WERI-Rb-1 (cell line): ENCODE data around the gene SLC52A1.
"Not testable (repeated sequence)": the region's sequence is repeated elsewhere in the genome, so short reads cannot be mapped to it uniquely, and the experiment has no call there.

Experiments
- DNase-seq: peaks from one replicate; pipeline ENCODE4 v3.0.0-alpha.2; 2020
- H3K27ac ChIP-seq: fragments of 250-450 bp; sonication (Bioruptor Pico); 2 replicates; pipeline ENCODE4 v1.5.1; 2020; ENCODE audit warnings: mild to moderate bottlenecking, moderate library complexity
- H3K27me3 ChIP-seq: fragments of 250-450 bp; sonication (Bioruptor Pico); 2 replicates; pipeline ENCODE4 v1.5.1; 2021; ENCODE audit warnings: mild to moderate bottlenecking, low read depth, moderate library complexity; ENCODE audit not compliant: insufficient read depth, severe bottlenecking
- H3K36me3 ChIP-seq: fragments of 250-450 bp; sonication (Bioruptor Pico); 2 replicates; pipeline ENCODE4 v1.5.1; 2020; ENCODE audit warnings: mild to moderate bottlenecking, moderate library complexity
- H3K4me3 ChIP-seq: 2 replicates; pipeline ENCODE4 v1.5.1; 2011; ENCODE audit warnings: low read depth, mild to moderate bottlenecking, control low read depth, low read length
- H3K9me3 ChIP-seq: fragments of 250-450 bp; sonication (Bioruptor Pico); 2 replicates; pipeline ENCODE4 v1.5.1; 2021; ENCODE audit warnings: mild to moderate bottlenecking, moderate library complexity; ENCODE audit not compliant: severe bottlenecking
- TF ChIP-seq, protein P1 (sequence below): IDR thresholded peaks from 2 replicates; pipeline ENCODE4 v1.5.1; 2011; ENCODE audit warnings: low read depth, mild to moderate bottlenecking, control low read depth, inconsistent platforms, low read length

The SLC52A1 gene

DNA sequence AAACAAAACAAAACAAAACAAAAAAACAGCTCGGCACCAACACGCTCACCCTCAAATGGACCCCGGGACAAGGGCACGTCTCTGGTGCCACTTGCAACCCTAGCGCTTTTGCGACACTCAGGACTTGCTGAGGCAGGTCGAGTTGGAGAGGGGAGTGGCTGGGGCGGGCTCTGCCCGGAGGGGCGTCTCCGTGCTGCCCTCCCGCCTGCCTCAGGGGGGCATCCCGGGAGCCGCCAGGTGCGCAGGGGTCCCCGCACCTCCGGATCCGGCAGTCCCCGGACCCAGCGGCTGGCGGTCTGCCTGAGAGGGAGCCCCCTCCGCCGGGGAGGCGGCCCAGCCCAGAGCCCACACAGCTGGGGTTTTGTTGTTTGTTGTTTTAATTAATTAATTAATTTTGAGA lies at the start of gene SLC52A1:
Gene SLC52A1 (minus strand): TSS at position 112 of the 400 bp plus-strand sequence. CDS start 820 bp downstream, outside the sequence.
- Histone ChIP-seq H3K9me3 (no peaks in the 10 kb centered on the region), H3K27ac (no peak within 1 kb of the TSS), H3K36me3 (no peaks in the 10 kb centered on the region), H3K27me3 (no peaks in the 10 kb centered on the region), H3K4me3 (no peak within 1 kb of the TSS)
- TF ChIP-seq, protein P1, sequence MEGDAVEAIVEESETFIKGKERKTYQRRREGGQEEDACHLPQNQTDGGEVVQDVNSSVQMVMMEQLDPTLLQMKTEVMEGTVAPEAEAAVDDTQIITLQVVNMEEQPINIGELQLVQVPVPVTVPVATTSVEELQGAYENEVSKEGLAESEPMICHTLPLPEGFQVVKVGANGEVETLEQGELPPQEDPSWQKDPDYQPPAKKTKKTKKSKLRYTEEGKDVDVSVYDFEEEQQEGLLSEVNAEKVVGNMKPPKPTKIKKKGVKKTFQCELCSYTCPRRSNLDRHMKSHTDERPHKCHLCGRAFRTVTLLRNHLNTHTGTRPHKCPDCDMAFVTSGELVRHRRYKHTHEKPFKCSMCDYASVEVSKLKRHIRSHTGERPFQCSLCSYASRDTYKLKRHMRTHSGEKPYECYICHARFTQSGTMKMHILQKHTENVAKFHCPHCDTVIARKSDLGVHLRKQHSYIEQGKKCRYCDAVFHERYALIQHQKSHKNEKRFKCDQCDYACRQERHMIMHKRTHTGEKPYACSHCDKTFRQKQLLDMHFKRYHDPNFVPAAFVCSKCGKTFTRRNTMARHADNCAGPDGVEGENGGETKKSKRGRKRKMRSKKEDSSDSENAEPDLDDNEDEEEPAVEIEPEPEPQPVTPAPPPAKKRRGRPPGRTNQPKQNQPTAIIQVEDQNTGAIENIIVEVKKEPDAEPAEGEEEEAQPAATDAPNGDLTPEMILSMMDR: no peak
- no peak for DNase-seq

DNA sequence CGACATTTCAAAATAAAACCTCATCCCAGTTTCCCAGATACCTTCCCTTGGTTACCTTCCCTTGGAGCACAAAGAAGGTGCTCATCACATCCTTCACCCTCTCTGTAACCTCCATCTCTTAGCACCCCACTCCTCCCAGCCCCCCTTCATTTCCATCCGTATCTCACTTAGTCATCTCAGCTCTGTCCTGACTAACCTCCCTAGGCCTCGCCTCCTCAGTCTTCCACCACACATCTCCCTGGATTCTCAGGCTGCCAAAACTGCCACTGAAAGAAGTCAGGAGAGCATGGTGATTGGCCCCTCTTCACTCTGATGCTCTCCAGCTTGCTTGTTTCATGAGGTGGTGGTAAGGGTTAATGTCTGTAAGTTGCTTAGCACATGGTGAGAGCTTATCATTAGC lies 45.4 kb upstream of the SLC52A1 start:
- DNase-seq: no peak
- peaks cover 5% of the 10 kb centered on the region for H3K9me3 ChIP-seq
- H3K4me3 ChIP-seq: no peak overlapping the region
- H3K27ac ChIP-seq: no peak overlapping the region
- TF ChIP-seq, protein P1: no peak
- no peaks in the 10 kb centered on the region for H3K27me3 ChIP-seq
- H3K36me3 ChIP-seq: peaks cover 13% of the 10 kb centered on the region

DNA sequence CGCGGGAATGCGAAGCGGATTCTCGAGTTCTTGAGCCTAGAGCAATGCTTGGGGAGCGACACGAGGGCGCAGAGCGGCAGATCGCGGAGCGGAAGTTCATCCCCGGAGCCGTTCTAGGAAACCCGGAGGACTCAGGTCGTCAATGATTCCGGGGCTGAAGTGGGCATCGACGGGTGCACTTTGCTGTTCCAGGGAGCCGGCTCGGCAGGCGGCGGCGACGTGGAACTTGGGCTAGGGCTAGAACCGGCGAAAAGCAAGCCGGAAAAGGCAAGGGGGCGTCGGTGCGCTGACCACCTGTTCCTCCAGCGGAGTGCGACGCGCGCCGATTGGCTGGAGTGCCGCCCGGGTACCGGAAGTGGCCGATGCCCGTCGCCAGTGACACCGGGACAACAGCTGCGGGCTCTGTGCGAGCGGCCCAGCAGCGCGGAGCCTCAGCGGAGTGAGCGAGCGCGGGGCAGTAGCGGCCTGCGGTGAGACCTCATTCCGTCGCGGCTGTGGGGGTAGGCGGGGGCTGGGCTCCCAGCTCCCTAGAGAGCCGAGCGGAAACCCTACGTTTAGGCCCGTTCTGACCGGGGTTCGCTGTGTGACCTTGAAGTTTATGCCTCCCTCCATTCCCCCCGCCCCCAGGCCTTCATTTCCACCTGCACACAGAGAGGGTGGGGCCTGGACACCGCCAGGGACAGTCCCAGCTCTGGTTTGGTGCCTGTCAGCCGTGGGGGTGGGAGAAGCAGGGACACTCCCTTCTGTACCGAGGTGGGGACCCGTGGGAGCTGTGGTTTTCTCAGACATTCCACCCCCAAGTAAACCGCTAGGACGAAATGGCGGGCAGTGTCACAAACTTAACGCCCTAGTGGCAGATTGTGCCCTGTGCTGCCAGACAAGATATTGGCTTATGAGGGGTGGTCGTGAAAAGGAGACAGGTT lies 43.1 kb upstream of the SLC52A1 start, which contains the start of gene ZFP3:
Gene ZFP3 (plus strand): TSS at position 362 of the 923 bp plus-strand sequence. CDS start 13,038 bp downstream, outside the sequence.
- H3K27me3 ChIP-seq: no peaks in the 10 kb centered on the region
- TF ChIP-seq, protein P1: peak; percentile 6; the same call in 1 of the 2 replicates

DNA sequence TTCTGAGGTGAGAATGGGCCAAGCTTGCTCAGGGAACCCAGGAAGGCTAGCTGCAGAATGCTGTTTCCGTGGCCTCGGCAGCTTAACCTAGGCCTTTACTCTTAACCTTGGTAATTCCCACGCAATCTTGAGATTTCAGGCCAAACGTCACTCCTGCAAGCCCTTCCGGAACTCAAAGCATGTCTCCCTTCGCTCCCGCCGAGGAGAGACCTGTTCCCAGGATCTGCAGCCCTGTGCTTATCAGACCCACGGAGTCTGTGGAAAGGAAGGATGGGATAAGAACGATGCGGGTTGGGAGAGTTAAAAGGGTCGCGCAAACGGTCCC lies 42.5 kb upstream of the SLC52A1 start:
- Histone ChIP-seq H3K27me3 (no peaks in the 10 kb centered on the region), H3K27ac (peak overlapping the region; percentile 92), H3K4me3 (peak overlapping the region; percentile 83), H3K36me3 (peaks cover 3% of the 10 kb centered on the region), H3K9me3 (peaks cover 5% of the 10 kb centered on the region)
- no peak for DNase-seq
- TF ChIP-seq, protein P1: no peak

More for the DNA sequence above, 43.1 kb upstream of the SLC52A1 start, which contains the start of gene ZFP3:
- DNase-seq: peak; percentile 92
- H3K27ac ChIP-seq: peak within 1 kb of the TSS; percentile 92
- H3K4me3 ChIP-seq: peak within 1 kb of the TSS; percentile 83
- peaks cover 5% of the 10 kb centered on the region for H3K9me3 ChIP-seq
- peaks cover 3% of the 10 kb centered on the region for H3K36me3 ChIP-seq

DNA sequence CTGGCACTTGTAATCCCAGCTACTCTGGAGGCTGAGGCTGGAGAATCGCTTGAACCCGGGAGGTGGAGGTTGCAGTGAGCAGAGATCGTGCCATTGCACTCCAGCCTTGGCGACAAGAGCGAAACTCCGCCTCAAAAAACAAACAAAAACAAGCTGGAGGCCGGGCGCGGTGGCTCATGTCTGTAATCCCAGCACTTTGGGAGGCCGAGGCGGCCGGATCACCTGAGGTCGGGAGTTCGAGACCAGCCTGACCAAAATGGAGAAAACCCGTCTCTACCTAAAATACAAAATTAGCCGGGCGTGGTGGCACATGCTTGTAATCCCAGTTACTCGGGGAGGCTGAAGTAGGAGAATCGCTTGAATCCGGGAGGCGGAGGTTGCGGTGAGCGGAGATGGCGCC lies 42.0 kb upstream of the SLC52A1 start:
- not testable (repeated sequence) for H3K9me3 ChIP-seq, DNase-seq, H3K27me3 ChIP-seq, H3K36me3 ChIP-seq
- Histone ChIP-seq H3K27ac (peak overlapping the region; percentile 92), H3K4me3 (peak overlapping the region; percentile 83)

DNA sequence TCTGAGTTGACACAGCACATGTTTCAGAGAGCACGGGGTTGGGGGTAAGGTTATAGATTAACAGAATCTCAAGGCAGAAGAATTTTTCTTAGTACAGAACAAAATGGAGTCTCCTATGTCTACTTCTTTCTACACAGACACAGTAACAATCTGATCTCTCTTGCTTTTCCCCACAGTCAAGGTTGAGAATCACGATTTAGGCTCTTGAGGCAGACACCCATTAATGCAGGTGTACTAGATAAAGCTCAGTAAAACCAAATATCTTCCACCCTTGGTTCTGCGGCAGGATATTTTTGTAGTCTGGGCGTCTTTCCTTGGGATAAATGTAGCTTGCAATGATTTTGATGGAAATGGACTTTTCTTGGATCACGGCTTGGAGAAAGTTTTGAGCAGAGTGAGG lies 40.2 kb upstream of the SLC52A1 start:
- not testable (repeated sequence) for H3K27me3 ChIP-seq, H3K36me3 ChIP-seq, DNase-seq, H3K9me3 ChIP-seq, H3K4me3 ChIP-seq
- H3K27ac ChIP-seq: peak overlapping the region; percentile 65
